Measurements from ENCODE around the gene SCP2.

GRCh38 chr1:52916241-52916975 lies 10.7 kb upstream of the SCP2 start:
- TF ChIP-seq CTCF (IDR thresholded peaks at IDR 0.05) (no peak), POLR2A (IDR thresholded peaks at IDR 0.05) (no peak)
